HG03045 (cell line): ENCODE measurements around the gene LYPD6.
A peak's percentile ranks its signal among the peaks of the same experiment; 100 is the strongest.
"Not testable (repeated sequence)": the region's sequence is repeated elsewhere in the genome, so short reads cannot be mapped to it uniquely, and the experiment has no call there.

Experiments used
- ATAC-seq: cut with Tn5 transposase; IDR thresholded peaks from one replicate; pipeline ENCODE4 v1.9.1; 2021; ENCODE audit warnings: mild to moderate bottlenecking, moderate library complexity; ENCODE audit not compliant: unreplicated experiment

Gene LYPD6, protein sequence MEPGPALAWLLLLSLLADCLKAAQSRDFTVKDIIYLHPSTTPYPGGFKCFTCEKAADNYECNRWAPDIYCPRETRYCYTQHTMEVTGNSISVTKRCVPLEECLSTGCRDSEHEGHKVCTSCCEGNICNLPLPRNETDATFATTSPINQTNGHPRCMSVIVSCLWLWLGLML

GRCh38 chr2:149330127-149331022 lies at the start of gene LYPD6:
TSS of gene LYPD6 (plus strand) at chr2:149330587. CDS start at chr2:149437709, 107,122 bp downstream.
- ATAC-seq = peak; percentile 84

GRCh38 chr2:149281441-149281840 lies 48.9 kb upstream of the LYPD6 start:
- ATAC-seq = no peak

DNA sequence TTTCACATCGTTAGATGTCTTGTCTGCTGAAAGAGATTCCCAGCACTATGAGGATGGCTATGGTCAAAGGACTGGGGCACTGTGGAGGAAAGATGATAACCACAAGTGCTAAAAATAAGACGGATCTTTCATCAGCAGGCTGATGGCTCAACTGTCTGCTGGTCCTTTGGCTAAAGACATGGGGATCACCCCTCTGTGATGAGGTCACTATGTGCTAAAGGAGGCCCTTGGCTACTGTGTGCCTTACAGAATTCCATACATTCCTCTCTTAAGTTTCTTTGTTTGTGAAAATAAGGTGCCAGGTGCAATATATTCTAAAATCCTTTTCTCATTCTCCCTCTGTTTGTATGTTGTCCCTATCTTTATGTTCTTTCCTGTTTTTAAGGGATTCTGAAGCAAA lies 39.7 kb upstream of the LYPD6 start:
- ATAC-seq = no peak

DNA sequence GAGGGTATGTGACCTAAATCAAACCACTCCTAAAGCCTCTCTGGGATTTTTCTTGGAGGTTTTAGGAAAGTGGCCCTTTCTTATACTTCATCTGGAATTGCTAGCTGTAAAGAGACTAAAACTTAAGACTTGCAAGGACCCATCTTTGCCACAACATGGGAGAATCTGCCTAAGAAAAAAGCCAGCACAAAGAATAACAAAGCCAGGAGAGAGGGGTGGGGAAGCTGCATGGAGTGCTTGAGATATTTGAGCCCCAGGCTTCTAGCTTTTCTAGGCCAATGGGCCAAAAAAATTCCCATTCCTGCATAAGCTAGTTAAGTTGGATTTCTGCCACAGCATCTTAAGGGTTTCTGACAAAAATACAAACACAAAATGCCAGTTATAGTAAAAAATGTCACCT lies 38.5 kb upstream of the LYPD6 start:
- ATAC-seq = no peak

DNA sequence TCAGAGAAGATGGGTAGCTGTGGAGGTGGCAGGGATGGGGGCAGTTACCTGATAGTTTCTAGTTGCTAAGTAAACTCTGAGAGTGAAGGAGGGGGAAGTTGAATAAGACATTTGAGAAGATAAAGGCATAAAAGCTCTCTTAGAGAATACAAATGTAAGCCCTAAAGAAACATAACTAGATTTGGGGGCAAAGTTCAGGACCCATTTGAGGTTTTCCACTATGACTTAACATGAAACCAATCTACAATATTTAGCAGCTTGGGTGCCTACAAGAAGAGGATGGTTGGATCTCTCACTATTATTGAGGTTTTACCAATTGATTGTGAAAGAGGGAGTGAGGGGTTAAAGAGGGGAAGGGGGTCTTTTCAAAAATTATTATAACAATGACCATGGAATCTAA lies 34.4 kb upstream of the LYPD6 start:
- no peak for ATAC-seq

DNA sequence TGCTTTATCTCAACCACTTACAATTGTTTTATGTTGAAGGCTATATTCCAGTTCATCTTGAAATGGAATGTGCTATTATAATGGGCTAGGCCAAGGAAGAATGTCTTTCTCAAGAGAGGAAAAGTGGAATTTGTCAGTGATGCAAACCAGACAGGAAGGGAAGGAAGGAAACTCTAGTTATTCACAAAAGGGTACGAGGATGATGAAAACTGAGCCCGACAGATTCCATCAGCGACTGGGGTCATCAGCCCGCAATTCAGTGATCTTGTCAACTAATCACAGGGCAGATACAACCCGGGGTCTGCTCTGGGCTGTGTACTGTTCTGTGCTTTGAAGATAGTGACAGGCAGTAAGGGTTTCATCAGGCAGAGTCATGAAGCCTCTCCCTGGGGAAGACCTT lies 23.4 kb upstream of the LYPD6 start:
- no peak for ATAC-seq

GRCh38 chr2:149310349-149310748 lies 20.0 kb upstream of the LYPD6 start:
- ATAC-seq = no peak

GRCh38 chr2:149312039-149312438 lies 18.3 kb upstream of the LYPD6 start:
- no peak for ATAC-seq

- ATAC-seq = peak; percentile 88
Measured at GRCh38 chr2:149313512-149313972, 16.8 kb upstream of the LYPD6 start.

DNA sequence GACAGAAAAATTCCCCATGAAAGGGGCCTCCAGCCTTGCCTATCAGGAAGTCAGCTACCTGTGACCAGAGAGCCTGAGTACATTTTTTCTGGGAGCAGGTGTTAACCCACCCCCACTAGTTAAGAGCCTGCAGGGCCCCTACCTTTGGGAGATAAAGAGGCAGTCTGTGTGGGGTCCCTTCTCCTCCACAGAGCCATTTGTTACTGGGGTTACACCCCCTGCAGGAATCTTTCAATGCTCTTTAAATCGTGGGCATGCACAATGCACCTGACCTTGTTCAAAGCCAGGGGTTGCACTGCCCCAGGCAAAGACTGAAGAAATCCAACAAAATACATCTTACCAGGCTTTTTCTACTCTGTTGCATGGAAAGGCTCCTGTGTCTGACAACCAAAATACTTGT lies 15.7 kb upstream of the LYPD6 start:
- no peak for ATAC-seq

GRCh38 chr2:149315461-149315860 lies 14.9 kb upstream of the LYPD6 start:
- ATAC-seq = no peak

- not testable (repeated sequence) for ATAC-seq
Measured at GRCh38 chr2:149318566-149318965, 11.8 kb upstream of the LYPD6 start.

DNA sequence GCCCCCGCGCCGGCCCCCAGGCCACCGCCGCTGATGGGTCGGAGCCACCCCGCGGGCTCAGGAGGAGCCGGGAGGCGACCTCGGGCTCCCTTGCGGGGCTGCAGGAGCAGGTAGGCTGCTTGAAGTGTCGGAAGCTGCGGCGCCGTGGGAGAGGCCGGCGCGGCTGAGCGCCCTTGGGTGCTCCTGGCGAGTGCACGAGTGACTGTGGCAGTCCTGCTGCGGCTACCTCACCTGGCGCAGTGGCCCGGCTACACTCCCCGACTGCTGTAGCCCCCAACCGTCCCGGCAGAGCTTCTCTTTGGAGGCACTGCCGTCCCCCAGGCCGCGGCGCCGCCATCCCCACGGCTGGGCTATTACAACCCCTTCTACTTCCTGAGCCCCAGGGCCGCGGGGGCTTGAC lies 10.0 kb upstream of the LYPD6 start:
- ATAC-seq = no peak

GRCh38 chr2:149329068-149329467 lies 1.3 kb upstream of the LYPD6 start:
- ATAC-seq = no peak

DNA sequence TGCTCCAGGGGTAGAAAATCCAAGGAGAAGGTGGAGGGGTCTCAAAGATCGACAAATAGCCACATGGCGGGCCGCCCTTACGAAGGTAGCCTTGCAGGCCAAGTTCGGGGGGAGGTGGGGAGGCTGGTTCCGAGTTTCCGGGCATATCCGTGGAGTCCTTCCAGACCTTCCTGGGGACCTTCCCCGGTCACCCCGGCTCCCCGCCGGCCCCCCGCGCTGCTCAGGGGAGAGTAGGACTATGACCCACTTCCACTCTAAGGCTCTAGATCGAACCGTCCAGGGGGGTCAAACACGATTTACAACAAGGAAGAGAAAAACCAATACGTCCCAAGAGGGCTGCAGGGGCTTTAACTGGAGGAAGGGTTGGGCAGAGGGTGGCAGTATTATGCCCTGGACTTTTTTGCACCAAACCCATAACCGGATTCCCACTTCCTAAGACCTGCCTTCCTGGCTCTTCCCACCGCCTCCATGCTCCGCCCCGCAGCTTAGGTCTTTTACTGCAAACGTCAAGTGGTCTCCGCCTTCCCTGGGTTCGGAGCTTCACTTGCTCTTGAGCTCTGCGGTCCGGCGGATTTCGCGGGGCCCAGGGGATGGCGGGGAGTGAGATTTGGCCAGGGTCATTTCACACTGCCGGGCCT lies 779 bp upstream of the LYPD6 start:
- peak; percentile 7 for ATAC-seq

GRCh38 chr2:149331023-149331400 lies 625 bp downstream of the LYPD6 start:
- no peak for ATAC-seq

DNA sequence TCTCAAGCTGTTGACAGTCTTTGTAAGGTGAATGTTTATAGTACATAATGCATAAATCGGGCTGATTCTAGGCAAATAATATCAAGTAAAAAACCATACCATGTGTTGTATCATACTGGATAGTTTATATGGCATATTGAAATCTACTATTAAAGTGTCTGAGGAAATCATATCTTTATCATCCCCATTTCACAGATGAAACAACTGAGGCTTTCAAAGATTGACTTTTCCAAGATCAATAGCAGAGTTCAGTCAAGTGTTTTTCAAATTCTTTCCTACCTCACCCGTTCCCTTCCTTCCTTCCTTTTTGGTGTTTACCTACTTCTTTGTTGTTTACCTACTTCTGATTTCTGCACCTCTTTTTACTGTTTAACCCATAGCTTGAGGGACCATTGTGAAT lies 2.0 kb downstream of the LYPD6 start:
- no peak for ATAC-seq

GRCh38 chr2:149333636-149334035 lies 3.2 kb downstream of the LYPD6 start:
- no peak for ATAC-seq

- no peak for ATAC-seq
Measured at GRCh38 chr2:149334156-149334555, 3.8 kb downstream of the LYPD6 start.

GRCh38 chr2:149339324-149339723 lies 8.9 kb downstream of the LYPD6 start:
- no peak for ATAC-seq

DNA sequence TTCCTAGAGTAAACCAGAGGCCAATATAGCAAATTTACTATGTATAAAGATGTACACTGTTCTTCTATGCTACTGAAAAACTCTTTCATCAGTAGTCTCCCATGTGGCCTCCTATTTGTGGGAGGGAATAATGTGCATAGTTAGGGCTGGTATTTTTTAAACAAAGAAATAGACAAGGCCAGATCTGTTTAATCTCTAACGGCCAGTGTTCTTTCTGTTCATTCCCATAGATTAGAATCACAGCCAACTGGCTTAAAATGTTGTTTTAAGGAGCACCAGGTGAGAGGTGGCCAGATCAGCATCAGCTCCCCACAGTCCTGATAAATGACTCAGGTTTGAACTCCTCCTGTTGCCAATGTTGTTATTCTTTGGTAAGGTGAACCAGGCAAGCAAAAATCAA lies 12.1 kb downstream of the LYPD6 start:
- no peak for ATAC-seq

- no peak for ATAC-seq
Measured at GRCh38 chr2:149344105-149344504, 13.7 kb downstream of the LYPD6 start.
